Ammon's horn (tissue), 1 donor: ENCODE results near the gene MINDY3.
"Not testable (repeated sequence)": the region's sequence is repeated elsewhere in the genome, so short reads cannot be mapped to it uniquely, and the experiment has no call there.

Source experiments
- DNase-seq: peaks from one replicate; pipeline ENCODE4 v3.0.0-alpha.2; 2016; ENCODE audit warnings: low spot score

The MINDY3 gene

DNA sequence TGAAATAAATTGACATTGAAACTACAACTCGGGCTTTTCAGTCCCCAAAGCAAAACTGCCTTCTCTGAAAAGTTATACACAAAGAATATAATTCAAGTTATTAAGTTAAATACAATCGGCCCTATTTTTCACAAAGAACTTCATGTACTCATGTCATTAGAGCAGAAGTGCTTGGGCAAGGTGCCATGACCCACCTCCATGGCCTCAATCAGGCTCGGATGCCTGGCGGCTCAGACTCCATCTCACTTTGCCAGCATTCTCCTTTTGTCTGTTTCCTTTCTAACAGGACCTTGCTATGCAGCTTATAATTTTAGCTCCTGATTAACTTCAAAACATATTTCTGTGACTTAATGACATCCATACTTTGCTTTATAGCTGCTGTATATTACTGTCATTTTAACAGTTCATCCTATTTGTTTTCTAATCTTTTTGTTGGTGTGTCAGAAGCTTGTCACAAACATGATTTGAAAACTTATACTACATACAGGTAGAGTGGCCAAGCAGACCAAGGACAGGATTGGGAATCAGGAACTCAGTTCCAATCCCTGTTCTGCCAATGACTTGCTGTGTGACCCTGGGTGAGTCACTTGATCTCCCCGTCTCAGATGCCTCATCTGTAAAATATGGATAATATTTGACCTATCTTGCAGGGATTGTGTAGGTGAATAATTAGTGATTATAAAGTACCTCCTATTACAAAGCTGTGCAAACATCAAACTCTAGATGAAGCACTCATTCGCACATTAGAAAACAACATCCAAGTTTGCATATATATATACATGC lies 79.8 kb downstream of the MINDY3 start:
- peak; percentile 12 for DNase-seq

DNA sequence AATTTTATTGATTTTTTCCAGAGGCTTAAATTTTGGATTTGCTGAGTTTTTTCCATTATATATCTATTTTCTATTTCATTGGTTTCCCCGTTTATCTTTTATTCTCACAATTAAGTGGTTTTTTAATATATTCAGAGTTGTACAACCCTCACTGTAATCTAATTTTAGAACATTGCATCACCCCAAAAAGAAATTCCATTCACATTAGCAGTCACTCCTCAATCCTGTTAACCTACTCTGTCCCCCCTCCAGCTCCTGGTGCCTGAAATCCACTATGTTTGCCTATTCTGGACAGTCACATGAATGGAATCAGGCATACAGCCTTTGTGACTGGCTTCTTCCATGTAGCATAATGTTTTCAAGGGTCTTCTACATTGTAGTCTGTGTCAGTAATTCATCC lies 84.8 kb downstream of the MINDY3 start:
- no peak for DNase-seq

DNA sequence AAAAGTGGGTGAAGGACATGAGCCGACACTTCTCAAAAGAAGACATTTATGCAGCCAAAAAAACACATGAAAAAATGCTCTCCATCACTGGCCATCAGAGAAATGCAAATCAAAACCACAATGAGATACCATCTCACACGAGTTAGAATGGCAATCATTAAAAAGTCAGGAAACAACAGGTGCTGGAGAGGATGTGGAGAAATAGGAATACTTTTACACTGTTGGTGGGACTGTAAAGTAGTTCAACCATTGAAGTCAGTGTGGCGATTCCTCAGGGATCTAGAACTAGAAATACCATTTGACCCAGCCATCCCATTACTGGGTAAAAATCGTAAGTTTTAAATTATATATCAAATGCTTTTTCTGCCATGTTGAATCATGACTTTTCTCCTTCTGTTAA lies 85.8 kb downstream of the MINDY3 start:
- not testable (repeated sequence) for DNase-seq

DNA sequence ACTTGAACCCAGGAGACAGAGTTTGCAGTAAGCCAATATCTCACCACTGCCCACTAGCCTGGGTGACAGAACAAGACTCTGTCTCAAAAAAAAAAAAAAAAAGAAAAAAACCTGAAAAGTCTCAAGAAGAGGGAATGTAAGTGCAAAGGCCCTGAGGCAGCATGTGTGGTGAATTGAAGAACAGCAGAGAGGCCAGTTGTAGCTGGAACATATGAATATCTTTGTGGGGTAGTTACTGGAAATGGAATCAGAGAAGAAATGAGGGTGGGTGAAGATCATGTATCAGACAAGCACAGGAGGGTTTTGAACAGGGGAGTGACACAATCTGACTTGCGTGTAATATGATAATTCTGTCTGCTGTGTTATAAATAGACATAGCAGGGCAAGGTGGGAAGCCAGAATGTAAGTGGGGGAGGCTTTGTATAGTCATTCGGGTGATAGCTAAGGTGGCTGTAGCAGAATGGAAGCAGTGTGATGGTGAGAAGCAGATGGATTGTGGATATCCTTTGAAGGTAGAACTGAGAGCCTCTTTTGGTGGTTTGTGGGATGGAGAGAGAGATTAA lies 95.3 kb downstream of the MINDY3 start:
- no peak for DNase-seq

DNA sequence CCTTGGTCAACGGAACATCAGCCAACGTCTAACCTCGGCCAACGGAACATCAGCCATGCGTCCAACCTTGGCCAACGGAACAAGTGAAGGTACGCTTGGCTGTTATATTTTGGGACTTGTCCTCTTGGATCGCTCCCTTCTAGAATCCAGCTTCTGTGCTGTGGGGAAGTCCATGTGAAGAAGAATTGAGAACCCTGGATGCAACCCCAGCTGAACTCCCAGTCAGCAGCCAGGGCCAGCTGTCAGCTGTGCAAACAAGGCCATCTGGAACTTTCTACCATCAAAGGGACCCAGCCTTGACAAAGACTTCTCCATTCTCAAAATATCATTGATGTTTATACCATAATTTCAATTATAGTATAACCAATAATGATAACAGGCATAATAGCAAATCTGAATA lies 97.3 kb downstream of the MINDY3 start:
- DNase-seq, result no peak

DNA sequence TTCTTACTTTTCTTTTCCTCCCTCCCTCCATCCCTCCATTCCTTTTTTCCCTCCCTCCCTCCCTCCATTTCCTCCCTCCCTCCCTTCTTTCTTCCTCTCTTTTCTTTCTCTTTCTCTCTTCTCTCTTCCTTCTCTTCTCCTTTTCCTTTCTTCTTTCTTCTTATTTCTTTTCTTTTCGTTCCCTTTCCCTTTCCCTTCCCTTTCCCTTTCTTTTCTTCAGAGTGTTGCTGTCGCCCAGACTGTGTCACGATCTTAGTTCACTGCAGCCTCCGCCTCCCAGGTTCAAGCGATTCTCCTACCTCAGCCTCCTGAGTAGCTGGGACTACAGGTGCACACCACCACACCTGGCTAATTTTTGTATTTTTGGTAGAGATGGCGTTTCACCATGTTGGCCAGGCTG lies 98.1 kb downstream of the MINDY3 start:
- DNase-seq, result not testable (repeated sequence)

DNA sequence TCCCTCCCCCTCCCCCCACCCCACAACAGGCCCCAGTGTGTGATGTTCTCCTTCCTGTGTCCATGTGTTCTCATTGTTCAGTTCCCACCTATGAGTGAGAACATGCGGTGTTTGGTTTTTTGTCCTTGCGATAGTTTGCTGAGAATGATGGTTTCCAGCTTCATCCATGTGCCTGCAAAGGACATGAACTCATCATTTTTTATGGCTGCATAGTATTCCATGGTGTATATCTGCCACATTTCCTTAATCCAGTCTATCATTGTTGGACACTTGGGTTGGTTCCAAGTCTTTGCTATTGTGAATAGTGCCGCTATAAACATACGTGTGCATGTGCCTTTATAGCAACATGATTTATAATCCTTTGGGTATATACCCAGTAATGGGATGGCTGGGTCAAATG lies 99.1 kb downstream of the MINDY3 start:
- not testable (repeated sequence) for DNase-seq

DNA sequence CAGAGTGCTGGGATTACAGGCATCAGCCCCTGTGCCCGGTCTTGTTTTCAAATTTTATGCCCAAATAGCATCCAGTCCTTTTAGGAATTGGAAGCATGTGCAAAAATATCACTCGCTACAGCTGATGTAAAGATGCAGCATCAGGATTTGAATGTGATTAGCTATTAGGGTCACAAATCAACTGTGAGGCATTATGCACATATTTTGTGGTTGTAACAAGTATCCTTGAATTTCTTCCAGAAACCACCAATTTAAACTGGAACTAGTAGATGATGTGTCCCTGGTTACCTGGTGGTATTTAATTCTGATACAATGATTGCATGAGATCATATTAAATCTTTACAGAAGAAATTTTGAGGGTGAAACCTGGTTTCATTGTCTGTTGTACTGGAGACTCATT lies 99.6 kb downstream of the MINDY3 start:
- no peak for DNase-seq

DNA sequence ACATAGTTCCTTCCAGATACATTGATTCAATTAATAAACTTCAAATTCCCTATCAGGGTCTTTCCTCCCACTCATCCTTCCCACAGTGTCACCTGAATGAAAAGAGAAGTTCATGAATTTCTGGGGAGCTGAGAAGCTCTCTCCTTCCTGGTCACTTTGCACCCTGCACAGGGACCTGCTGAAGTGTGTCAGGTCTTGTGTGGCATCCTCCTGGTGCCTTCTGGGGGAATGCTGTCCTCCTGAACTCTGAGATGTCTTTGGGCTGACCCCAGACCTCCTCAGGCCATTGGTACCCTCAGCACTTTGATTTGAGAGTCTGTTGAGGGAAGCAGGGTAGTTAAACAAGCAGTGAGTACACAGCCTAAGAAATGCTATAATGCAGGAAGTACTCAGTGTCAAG lies 101.0 kb downstream of the MINDY3 start:
- DNase-seq, result no peak

DNA sequence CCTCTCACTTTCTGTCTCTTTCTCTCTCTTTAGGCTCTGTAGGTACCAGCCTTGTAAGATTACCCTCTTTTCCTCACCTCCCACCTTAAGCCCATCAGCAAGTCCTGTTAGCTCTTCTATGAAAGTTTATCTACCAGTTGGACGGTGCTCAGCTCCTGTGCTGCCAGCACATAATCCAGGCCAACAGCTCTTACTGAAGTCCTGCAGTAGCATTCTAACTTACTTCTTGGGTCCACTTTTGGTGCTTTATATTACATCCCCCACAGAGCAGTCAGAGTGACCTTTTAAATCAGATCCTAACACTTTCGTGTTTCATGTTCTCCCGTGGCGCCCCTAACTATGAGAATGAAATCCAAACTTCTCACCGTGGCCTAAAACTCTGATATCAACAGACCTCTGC lies 101.7 kb downstream of the MINDY3 start:
- no peak for DNase-seq

DNA sequence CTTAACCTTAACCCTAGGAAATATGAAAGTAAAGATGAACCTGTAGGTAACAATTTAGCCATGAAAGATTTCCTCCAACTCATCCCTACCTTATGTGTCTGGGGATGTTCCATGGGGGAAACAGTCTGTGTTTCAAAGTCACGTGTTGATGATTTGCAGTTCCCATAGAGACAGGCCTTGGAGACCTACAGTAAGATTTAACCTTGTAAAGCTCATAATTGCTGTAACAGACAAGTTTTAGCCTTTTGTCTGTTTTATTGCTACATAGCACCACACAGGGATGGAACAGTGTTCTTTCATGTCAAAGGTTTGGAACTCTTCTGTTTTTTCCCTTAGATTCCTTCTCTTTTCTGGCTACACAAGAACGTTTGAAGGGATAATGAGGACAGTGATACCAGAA lies 105.4 kb downstream of the MINDY3 start:
- peak; percentile 20 for DNase-seq

DNA sequence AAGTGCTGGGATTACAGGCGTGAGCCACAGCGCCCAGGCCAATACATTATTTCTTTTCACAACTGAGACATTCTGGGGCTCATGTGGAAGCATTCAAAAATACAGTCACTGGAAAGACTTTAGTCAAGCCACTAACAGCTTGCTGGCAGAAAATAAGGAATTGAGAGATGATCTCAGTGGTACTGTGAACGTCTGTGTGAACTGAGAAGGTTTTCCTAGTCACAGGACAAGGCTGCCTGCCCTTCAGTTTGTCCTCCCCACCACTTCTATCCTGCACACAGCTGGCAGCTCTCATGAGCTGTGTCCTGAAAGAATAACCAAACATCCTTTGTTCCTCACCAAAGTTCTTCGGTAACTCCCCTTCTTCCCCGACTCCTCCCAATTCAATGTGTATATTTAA lies 109.3 kb downstream of the MINDY3 start:
- no peak for DNase-seq

DNA sequence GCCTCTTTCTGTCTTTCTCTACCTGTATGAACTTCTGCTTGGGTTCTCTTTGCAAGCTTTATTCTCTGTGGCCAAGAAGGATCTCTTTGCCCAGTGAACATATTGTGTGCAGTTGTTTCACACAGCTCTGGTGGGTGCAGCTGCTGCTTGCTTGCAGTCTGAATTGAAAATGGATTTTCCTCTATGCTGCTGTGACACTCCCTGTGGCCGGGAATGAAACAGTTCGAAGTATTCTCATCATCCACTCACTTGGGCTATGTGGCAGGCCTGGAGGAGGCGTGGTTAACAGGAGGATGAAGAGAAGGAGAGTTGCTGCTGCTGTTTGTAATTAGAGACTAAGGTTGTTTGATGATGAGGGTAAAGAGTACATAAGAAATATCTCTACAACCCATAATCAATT lies 112.2 kb downstream of the MINDY3 start:
- no peak for DNase-seq

DNA sequence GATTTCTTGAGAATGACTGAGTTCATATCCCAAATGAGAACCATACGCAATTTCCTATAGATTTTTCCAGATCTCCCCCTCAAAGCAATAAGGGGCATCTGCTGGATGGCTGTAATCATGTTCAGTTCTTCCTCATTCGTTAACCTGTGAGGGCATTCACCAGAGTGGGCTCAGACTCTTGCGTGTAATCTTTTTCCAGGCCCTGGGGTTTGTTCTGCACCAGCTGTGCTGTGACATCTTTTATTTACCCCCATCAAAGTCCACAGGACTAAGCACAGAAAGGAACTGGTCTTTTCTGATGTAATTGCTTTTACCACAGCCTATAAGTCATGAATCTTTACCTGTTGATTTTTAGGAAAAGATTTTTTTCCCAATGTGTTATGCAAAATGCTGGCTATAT lies 112.7 kb downstream of the MINDY3 start:
- DNase-seq, result no peak

DNA sequence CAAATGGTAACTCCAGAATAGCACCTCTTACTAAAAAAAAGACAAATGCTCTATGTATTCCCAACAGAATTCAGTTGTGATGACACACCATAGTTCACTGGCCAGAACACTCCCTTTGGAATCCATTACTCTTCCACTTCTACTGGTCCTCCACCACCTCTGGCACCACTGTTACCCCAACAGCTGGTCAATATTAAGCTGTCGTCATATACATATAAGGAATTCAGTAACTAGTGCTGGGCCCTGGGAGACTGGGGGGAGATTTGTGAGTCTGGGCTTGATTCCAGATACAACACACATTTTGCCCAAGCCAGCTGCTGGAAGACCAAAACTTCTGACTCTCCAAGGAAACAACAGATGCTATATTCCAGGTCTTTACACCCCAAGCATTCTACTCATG lies 114.6 kb downstream of the MINDY3 start:
- DNase-seq, result no peak

DNA sequence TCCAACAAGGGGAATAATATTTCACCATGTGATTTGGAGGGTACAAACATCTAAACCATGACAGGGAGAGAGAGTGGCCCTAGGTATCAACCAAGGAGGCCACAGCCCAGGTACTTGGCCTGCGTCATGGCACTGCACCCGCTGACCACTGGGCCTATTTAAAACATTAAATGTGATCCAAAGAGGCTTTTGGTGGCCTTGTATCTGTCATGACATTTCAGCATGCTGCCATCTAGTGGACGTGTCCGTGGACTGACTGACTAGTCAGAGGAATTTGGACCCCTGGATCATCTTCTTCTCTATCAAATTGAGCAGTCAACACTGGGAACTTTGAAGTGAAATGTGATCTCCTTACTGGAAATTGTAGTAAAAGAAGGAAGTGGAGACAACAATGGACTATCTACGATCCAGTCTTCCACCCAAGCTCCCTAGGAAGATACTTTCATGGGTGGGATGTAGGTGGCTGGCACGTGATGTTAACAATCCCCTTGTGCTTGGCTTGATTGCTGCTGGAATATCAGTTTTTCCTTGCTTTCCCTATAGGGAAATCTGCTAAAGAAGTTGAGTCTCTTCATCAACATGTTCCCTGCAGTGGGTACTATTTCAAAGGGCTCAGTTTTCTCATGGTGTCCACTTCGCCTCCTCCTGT lies 116.0 kb downstream of the MINDY3 start:
- DNase-seq, result peak; percentile 52

DNA sequence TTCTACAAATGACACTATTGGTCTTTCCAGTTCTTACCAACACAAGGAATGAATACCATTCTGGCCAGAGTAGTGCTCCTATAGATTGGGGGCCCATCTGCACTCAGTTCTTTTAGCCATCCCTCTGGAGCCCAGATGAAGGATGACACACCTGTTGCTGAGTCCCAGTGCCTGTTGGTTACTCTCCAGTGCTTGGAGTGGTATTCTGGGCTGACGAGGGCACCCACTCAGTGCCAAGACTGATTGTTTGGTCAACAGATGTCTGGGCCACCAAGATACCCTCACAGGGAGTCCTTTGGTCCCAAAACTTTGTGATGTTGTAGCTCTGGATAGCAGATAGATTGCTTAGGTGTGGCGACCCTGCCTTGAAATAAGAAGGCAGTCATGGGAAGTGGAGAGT lies 116.9 kb downstream of the MINDY3 start:
- DNase-seq, result no peak

DNA sequence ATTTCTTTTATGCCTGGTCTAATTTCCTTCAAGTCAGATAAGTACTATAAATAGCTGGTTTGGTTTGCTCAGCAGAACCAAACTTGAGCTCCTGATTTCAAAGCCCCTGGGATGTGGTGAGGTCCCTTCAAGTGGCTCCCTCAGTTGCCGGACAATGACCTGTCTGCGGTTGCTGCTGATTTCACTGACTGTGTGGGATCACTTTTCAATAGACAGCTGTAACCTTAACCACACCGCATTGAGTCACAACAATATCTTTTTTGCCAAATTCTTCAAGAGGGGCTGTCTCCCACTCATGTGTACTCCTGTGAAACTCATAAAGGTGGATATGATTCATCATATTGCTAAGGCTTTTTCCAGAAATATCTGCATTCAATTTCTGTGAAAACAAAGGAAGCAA lies 117.5 kb downstream of the MINDY3 start:
- DNase-seq, result no peak

DNA sequence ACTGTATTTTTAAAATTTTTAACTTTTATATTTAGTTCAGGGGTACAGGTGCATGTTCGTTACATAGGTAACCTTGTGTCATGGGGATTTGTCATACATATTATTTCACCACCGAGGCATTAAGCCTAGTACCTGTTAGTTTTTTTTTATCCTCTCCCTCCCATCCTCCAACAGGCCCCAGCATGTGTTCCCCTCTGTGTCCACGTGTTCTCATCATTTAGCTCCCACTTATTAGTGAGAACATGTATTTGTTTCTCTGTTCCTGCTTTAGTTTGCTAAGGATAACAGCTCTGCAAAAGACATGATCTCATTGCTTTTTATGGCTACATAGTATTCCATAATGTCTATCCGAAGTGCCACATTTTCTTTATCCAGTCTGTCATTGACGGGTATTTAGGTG lies 118.2 kb downstream of the MINDY3 start:
- DNase-seq, result no peak

DNA sequence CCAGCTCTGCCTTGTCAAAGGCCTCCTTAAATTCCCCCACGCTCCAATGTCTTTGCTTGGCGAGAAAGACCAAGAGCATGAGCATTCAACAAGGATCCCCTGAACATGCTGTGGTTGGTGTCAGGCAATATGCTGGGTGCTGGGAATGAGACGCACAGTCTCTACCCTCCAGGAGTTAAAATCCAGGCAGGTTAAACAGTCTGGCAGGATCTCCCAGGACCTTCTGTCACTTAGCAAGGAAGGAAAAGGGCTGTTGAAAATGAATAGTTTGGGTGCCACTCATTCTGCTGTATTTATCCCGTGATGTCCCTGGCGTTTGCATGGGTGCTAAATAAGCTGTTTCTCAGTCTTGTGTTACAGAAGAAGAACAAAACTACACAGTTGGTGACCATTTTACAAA lies 118.7 kb downstream of the MINDY3 start:
- DNase-seq, result no peak

DNA sequence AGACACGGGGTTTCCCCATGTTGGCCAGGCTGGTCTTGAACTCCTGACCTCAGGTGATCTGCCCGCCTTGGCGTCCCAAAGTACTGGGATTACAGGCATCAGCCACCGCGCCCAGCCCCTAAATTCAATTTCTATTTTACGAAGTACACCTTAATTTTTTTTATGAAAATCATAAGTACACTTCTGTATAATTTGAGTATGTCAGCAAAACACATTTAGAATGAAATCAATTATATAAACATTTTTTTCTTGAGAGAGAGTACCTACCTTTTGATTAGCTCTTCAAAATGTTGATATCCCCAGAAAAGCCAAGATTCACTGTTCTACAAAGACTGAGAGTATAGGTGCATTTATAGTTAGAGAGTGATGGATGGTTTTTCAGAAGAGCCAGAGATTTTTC lies 120.0 kb downstream of the MINDY3 start:
- DNase-seq, result no peak

DNA sequence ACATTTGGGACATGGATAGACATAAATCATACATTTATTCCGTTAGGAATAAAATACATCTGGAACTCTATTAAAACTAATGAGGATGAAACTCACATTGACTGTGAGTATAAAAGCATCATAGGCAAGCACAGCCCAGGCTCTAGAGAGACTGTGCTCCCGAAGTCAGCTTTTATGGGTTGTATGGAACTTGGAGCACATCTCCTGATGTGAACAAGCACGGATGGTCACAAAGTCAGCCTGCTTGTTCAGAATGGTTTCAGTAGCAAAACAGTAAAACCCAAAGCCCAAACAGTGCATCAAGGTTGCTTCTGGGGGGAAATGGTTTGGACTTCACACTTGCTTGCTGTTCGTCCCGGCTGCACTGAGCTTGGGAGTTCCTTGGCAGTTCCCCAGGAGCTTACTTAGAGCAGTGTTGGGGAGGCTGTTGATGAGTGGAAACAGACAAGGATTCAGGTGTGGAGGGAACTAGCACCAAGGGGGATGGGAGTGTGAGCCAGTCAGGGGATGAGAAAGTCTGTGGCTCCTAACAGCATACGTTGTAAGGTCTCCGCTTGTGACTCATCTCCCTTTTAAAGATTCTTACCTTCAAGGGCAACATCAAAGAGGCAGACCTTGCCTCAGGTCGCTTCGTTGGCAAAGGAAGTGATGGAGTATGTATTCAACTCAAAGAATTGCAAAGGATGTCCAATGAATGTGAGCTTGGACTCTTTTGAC lies 120.9 kb downstream of the MINDY3 start:
- no peak for DNase-seq
